Calu3 (cell line): ENCODE measurements around the gene USPL1. TPM values are rescaled to one million over a fixed set of nuclear protein-coding genes. Genes with fewer than 3 reads are reported as not detected.

ENCODE experiments used
- BruUV-seq: library from RNA; stranded (reverse); fragments of 400-500 nt; replicated peaks from 2 replicates; lab custom pipeline; 2021; lab: Mats Ljungman, UMichigan
- CTCF ChIA-PET: fragments of 300-600 bp; sonication (Branson Sonifier 250); formaldehyde crosslinking; loops from one replicate; lab custom pipeline; 2022; ENCODE audit warnings: antibody characterized with exemption; lab: Charles Lee
- DNase-seq: peaks from one replicate; pipeline ENCODE4 v3.0.0; 2022
- H3K27ac Mint-ChIP-seq: one replicate; pipeline ENCODE4 v1.8.0; 2022; ENCODE audit warnings: mixed read lengths; ENCODE audit not compliant: unreplicated experiment
- H3K27me3 Mint-ChIP-seq: one replicate; pipeline ENCODE4 v1.8.0; 2022; ENCODE audit warnings: mixed read lengths; ENCODE audit not compliant: unreplicated experiment
- H3K36me3 Mint-ChIP-seq: one replicate; pipeline ENCODE4 v1.8.0; 2022; ENCODE audit warnings: mild to moderate bottlenecking, moderate library complexity, mixed read lengths; ENCODE audit not compliant: insufficient read depth, unreplicated experiment
- H3K4me1 Mint-ChIP-seq: one replicate; pipeline ENCODE4 v1.8.0; 2022; ENCODE audit warnings: mild to moderate bottlenecking, low read depth, mixed read lengths; ENCODE audit not compliant: unreplicated experiment
- H3K4me3 Mint-ChIP-seq: one replicate; pipeline ENCODE4 v1.8.0; 2022; ENCODE audit warnings: mild to moderate bottlenecking, low read depth, moderate library complexity, mixed read lengths; ENCODE audit not compliant: unreplicated experiment
- H3K9me3 Mint-ChIP-seq: one replicate; pipeline ENCODE4 v1.8.0; 2022; ENCODE audit warnings: low read depth, mixed read lengths; ENCODE audit not compliant: unreplicated experiment
- intact Hi-C: fragments of 100-400 bp; cut with micrococcal nuclease; formaldehyde crosslinking; loops from one replicate; pipeline ENCODE4 v1.10.0; 2022; ENCODE audit not compliant: unreplicated experiment
- total RNA-seq: library from RNA; stranded (reverse); gene quantifications from 2 replicates; pipeline ENCODE4 v1.2.3, GENCODE V29; 2022
- TF ChIP-seq, protein P1 (sequence below): fragments of 200-600 bp; IDR thresholded peaks from one replicate; pipeline ENCODE4 v1.8.0; 2022; ENCODE audit warnings: antibody characterized with exemption; ENCODE audit not compliant: unreplicated experiment

The USPL1 gene
- total RNA-seq, 1 experiment from 2014 or later, result 11.2 TPM

DNA sequence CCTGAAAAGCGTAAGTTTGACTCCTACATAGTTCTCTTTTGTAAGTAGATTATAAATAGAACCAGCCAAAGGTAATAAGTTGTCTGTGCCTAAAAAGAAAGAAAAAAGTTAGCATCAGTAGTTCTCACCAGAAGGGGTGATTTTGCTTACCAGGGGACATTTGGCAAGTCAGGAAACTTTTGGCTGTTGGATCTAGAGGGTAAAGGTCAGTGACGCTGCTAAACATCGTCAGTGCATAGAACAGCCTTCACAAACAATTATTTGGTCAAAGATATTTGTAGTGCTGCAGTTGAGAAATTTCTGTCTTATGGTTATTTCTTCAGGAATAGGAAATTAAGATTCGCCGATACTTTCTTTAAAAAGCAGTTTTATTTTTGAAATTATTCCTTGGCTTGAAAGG is 2.0 kb downstream of the USPL1 start:
- Mint-ChIP-seq H3K36me3 (peaks cover 13% of the 10 kb centered on the region), H3K4me1 (peaks cover 9% of the 10 kb centered on the region), H3K9me3 (no peaks in the 10 kb centered on the region), H3K27me3 (no peaks in the 10 kb centered on the region), H3K4me3 (no peak overlapping the region), H3K27ac (no peak overlapping the region)
- intact Hi-C loops, result no loop called here
- TF ChIP-seq, protein P1, sequence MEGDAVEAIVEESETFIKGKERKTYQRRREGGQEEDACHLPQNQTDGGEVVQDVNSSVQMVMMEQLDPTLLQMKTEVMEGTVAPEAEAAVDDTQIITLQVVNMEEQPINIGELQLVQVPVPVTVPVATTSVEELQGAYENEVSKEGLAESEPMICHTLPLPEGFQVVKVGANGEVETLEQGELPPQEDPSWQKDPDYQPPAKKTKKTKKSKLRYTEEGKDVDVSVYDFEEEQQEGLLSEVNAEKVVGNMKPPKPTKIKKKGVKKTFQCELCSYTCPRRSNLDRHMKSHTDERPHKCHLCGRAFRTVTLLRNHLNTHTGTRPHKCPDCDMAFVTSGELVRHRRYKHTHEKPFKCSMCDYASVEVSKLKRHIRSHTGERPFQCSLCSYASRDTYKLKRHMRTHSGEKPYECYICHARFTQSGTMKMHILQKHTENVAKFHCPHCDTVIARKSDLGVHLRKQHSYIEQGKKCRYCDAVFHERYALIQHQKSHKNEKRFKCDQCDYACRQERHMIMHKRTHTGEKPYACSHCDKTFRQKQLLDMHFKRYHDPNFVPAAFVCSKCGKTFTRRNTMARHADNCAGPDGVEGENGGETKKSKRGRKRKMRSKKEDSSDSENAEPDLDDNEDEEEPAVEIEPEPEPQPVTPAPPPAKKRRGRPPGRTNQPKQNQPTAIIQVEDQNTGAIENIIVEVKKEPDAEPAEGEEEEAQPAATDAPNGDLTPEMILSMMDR, result no peak
- no TSS peak for BruUV-seq
- CTCF ChIA-PET, result no interaction called here
- DNase-seq, result no peak

DNA sequence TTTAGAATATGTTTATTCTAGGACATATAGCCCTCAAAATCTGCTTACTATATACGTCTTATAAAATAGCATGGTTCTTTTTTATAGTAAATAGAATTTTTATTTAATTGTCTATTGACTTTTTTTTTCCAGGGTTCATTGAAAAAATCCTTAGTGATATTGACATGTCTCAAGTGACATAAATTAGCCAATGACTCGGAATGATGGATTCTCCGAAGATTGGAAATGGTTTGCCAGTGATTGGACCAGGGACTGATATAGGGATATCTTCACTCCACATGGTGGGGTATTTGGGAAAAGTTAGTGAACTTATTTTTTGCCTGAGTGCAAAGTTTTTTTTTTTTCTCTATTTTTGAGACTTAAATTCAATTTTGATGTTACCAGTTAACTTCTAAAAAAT is 3.2 kb downstream of the USPL1 start:
- Mint-ChIP-seq H3K36me3 (peaks cover 16% of the 10 kb centered on the region), H3K4me1 (peaks cover 9% of the 10 kb centered on the region), H3K27me3 (no peaks in the 10 kb centered on the region), H3K9me3 (no peaks in the 10 kb centered on the region), H3K4me3 (no peak overlapping the region), H3K27ac (no peak overlapping the region)
- TF ChIP-seq, protein P1, result no peak
- no TSS peak for BruUV-seq
- no peak for DNase-seq
- intact Hi-C loops, result no loop called here
- CTCF ChIA-PET, result no interaction called here

DNA sequence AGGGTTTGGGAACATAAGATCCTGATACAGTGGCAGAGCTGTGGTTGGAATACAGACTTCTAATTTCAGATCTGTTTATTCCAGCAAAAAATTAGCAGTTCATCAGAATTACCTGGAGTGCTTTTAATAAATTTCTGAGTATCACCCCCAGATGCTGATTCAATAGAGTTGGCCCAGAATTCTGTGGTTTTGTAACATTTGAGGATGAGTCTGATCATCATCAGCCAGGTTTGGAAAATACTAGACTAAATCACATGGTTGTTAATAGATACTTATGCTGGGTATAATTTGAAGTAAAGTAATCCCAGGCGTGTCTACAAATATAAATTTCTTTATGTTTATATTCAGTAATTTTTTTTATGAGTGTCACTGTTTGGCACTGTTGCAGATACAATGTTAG is 4.8 kb downstream of the USPL1 start:
- H3K27me3 Mint-ChIP-seq, result no peaks in the 10 kb centered on the region
- H3K36me3 Mint-ChIP-seq, result peaks cover 12% of the 10 kb centered on the region
- intact Hi-C loops, result no loop called here
- no peak overlapping the region for H3K27ac Mint-ChIP-seq
- H3K9me3 Mint-ChIP-seq, result no peaks in the 10 kb centered on the region
- TF ChIP-seq, protein P1, result no peak
- no TSS peak for BruUV-seq
- no peak for DNase-seq
- no peak overlapping the region for H3K4me3 Mint-ChIP-seq
- CTCF ChIA-PET, result no interaction called here
- H3K4me1 Mint-ChIP-seq, result peaks cover 9% of the 10 kb centered on the region

DNA sequence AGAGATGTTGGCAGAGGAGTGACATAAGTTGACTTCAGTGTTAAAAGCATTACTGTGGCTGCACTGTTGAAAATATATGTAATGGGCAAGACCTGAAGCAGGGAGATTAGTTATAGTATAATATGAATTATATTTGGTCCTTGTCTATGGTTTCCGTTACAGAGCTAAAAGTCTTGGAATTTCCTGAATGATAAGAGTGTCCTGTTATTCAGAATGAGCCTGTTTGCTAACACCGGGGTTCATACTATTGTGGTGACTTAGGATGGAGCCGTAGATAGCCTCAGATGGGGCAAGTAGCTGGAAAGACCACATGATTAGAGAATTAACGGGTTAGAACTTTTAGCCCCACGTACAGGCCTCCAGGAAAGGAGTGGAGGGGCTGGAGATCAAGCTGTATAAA is 5.7 kb downstream of the USPL1 start:
- TF ChIP-seq, protein P1, result no peak
- Mint-ChIP-seq H3K27ac (no peak overlapping the region), H3K9me3 (no peaks in the 10 kb centered on the region)

More for the DNA sequence above, 5.7 kb downstream of the USPL1 start:
- no TSS peak for BruUV-seq
- DNase-seq, result no peak
- no peak overlapping the region for H3K4me3 Mint-ChIP-seq
- H3K36me3 Mint-ChIP-seq, result peaks cover 12% of the 10 kb centered on the region
- H3K27me3 Mint-ChIP-seq, result no peaks in the 10 kb centered on the region
- CTCF ChIA-PET, result no interaction called here
- intact Hi-C loops, result no loop called here
- H3K4me1 Mint-ChIP-seq, result peaks cover 9% of the 10 kb centered on the region
